GM12872 (cell line): ENCODE measurements around the gene REXO1.

ENCODE experiments used
- CTCF ChIP-seq: IDR thresholded peaks from 3 replicates; pipeline ENCODE4 v1.5.1; 2011; ENCODE audit warnings: low read depth, mild to moderate bottlenecking, low read length, moderate library complexity; ENCODE audit not compliant: insufficient read depth

The REXO1 gene

GRCh38 chr19:1782521-1782920 lies 65.8 kb downstream of the REXO1 start:
- no peak for TF ChIP-seq CTCF

GRCh38 chr19:1780272-1780958 lies 67.9 kb downstream of the REXO1 start:
- TF ChIP-seq CTCF = peak; percentile 26; the same call in 1 of the 3 replicates

DNA sequence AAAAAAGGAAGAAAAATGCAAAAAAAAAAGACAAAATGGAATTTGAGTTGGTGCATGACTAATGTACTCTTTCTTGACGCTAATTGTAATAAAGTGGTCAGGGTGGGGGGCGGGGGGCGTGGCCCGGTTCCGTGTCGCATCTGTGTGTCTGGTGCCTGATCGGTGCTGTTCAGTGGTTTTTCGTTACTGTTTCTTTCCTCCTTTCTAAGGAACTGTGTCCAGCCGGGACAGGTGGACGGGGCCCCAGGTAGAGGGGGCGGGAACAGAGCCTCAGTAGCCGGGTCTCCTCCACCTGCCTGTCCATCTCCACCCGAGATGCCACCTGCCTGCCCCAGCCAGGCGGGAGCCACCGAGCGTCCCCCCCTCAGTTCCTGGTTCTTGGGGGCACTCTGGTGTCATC lies 68.7 kb downstream of the REXO1 start:
- TF ChIP-seq CTCF = no peak

DNA sequence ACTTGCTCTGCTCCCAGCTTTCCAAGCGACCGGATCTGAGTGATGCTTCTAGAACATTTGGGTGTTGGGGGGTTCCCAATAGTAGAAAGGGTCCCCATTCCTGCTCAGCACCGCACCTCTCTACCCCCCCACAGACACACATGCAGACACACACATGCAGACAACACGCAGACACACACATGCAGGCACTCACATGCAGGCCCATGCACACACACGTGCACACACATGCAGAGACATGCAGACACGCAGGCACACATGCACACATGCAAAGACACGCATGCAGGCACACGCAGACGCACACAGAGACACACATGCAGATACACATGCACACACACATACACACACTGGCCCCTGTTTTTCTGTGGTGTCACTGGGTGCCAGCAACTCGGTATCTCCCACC lies 71.1 kb downstream of the REXO1 start:
- TF ChIP-seq CTCF = no peak

- no peak for TF ChIP-seq CTCF
Observed at GRCh38 chr19:1776606-1777147, 71.6 kb downstream of the REXO1 start.

DNA sequence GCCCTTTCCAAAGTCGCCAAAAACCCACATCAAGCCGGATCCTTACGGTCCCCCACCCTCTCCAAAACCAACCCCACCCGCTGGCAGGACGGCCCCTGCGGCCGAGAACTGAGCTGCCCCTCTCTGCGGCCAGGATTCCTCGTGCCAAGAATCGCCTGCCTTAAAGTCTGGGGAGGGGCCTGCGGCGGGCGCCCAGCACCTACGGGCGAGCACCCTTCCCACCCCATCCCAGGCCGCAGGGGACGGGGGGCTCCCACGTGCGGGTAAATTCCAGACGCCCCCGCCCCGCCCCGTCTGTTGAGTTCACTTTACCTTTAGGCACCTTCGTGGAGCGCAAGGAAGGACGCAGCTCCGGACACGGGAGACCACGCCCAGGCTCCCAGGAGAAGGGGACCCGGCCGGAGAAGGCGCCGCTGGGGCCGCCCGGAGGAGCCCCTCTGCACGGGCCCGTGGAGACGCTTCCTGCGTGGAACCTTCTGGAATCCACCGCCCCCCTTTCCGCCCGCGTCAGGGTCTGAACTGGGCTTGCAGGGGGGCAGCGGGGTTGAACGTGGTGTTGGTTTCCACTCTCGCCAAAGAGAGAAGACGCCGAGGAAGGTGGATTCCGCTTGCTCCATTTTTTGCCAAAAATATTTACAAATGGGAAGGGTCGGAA lies 72.2 kb downstream of the REXO1 start:
- TF ChIP-seq CTCF = no peak

GRCh38 chr19:1774989-1775772 lies 73.1 kb downstream of the REXO1 start:
- peak; percentile 48; the same call in 2 of the 3 replicates for TF ChIP-seq CTCF
